ENCODE data around the gene EEIG2. TPM values are rescaled to one million over a fixed set of nuclear protein-coding genes. Genes with fewer than 3 reads are reported as not detected.

Gene EEIG2
- total RNA-seq, 1 experiment from 2014 or later = 16.0 TPM

DNA sequence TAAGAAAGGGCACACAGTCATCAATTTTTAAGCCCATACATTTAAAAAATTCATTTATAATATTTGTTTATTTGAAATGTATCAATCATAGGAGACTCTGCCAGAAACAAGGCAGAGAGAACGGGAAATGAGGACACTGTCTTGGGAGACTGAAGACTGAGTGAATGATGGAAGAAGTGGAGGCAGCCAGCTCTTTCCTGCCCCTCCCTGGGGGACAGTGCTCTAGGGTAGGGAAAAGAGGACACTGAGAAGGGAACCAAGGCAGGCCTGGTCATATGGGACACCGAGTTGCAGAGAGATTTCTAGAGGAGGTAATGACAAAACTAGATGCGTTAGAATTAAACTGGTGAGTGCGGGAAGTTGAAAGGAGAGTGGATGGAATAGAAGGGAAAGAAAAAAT lies 31.6 kb downstream of the EEIG2 start:
- ChIA-PET CTCF (no interaction called here), RAD21 (ENCODE audit: low non-redundant PET in 1 of 2, low total read pairs in 2 of 2, uncharacterized antibody in 2 of 2, unreplicated experiment in 2 of 2) (no interaction called here), POLR2A (no interaction called here)
- Histone ChIP-seq H3K9me2 (ENCODE audit: insufficient read depth) (no peaks in the 10 kb centered on the region), H3K27ac (ENCODE audit: low read depth, low read length) (no peak overlapping the region), H3K27me3 (ENCODE audit: insufficient read depth, low read length) (no peaks in the 10 kb centered on the region), H3K9me3 (ENCODE audit: control insufficient read depth in 1 of 2, insufficient read depth in 1 of 2, low read depth in 1 of 2, low read length in 2 of 2) (no peaks in the 10 kb centered on the region), H2AFZ (ENCODE audit: low read depth, low read length, poor library complexity, severe bottlenecking) (no peak overlapping the region), H3K9ac (ENCODE audit: low read length) (no peak overlapping the region), H4K20me1 (ENCODE audit: insufficient read depth) (no peaks in the 10 kb centered on the region), H3K36me3 (ENCODE audit: control insufficient read depth in 1 of 2, insufficient read depth in 2 of 2, low read length in 2 of 2) (no peaks in the 10 kb centered on the region), H3K4me1 (ENCODE audit: control insufficient read depth in 1 of 2, insufficient read depth in 2 of 2, low read length in 2 of 2) (no peaks in the 10 kb centered on the region), H3K4me2 (ENCODE audit: low read length) (no peak overlapping the region), H3K4me3 (replicated peaks in 1 of 2; ENCODE audit: low read depth in 1 of 2, low read length in 2 of 2) (no peak overlapping the region), H3K79me2 (ENCODE audit: insufficient read depth, low read length) (no peaks in the 10 kb centered on the region)
- intact Hi-C loops (cut with micrococcal nuclease) = no loop called here
- ATAC-seq (no peak), DNase-seq (ENCODE audit: low read depth, low spot score) (no peak)
- TF ChIP-seq EZH2 (IDR thresholded peaks at IDR 0.05) (no peak), MAX (IDR thresholded peaks at IDR 0.05) (no peak), RAD21 (IDR thresholded peaks at IDR 0.05; ENCODE audit: low read depth) (no peak), ZBTB33 (IDR thresholded peaks at IDR 0.05; ENCODE audit: extremely low read depth, insufficient replicate concordance, low read length) (no peak), SIN3A (IDR thresholded peaks at IDR 0.05; ENCODE audit: low read depth) (no peak)
- no TSS peak for BruUV-seq (replicated peaks)

DNA sequence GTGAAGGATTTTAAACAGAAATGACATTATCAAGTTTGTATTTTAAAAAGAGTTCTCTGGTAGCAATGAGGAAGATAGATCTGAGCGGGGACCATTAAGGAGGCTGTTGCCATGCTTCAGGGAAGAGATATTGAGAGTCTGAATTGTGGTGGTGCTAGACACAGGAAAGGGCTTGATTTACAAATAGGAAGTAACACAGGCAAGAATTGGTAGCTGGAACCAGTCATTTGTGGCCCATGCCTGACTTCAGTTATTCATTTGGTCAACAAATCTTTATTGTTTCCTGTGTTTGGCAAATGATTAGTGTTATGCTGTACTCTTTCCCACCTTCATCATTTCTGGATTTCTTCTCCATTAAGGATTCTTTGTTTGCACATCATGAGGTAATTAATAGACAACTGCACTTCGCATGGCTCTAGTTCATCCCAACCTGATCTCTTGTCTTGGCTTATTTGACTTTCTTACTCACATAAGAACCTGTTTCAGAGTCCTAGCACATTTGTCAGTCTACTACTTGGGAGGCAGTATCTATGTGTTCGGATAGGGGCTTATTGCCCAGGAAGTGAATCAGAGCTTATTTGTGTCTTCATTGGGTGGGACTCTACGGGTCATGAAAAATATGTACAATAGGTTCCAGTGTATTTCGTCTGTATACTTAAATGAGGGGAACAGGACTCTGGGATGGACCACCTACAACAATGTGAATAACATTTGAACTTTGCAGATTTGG lies 32.3 kb downstream of the EEIG2 start:
- Histone ChIP-seq H3K4me3 (replicated peaks in 1 of 2; ENCODE audit: low read depth in 1 of 2, low read length in 2 of 2) (no peak overlapping the region), H3K27ac (ENCODE audit: low read depth, low read length) (no peak overlapping the region), H3K9me3 (ENCODE audit: control insufficient read depth in 1 of 2, insufficient read depth in 1 of 2, low read depth in 1 of 2, low read length in 2 of 2) (no peaks in the 10 kb centered on the region), H3K4me1 (ENCODE audit: control insufficient read depth in 1 of 2, insufficient read depth in 2 of 2, low read length in 2 of 2) (no peaks in the 10 kb centered on the region), H3K9me2 (ENCODE audit: insufficient read depth) (no peaks in the 10 kb centered on the region), H4K20me1 (ENCODE audit: insufficient read depth) (no peaks in the 10 kb centered on the region), H2AFZ (ENCODE audit: low read depth, low read length, poor library complexity, severe bottlenecking) (no peak overlapping the region), H3K27me3 (ENCODE audit: insufficient read depth, low read length) (no peaks in the 10 kb centered on the region), H3K36me3 (ENCODE audit: control insufficient read depth in 1 of 2, insufficient read depth in 2 of 2, low read length in 2 of 2) (no peaks in the 10 kb centered on the region), H3K4me2 (ENCODE audit: low read length) (no peak overlapping the region), H3K9ac (ENCODE audit: low read length) (no peak overlapping the region), H3K79me2 (ENCODE audit: insufficient read depth, low read length) (no peaks in the 10 kb centered on the region)
- DNase-seq (ENCODE audit: low read depth, low spot score) (no peak), ATAC-seq (no peak)
- RAD21 ChIA-PET (ENCODE audit: low non-redundant PET in 1 of 2, low total read pairs in 2 of 2, uncharacterized antibody in 2 of 2, unreplicated experiment in 2 of 2) = no interaction called here
- BruUV-seq (replicated peaks) = no TSS peak
- intact Hi-C loops (cut with micrococcal nuclease) = no loop called here
- CTCF ChIA-PET = no interaction called here
- POLR2A ChIA-PET = no interaction called here
- TF ChIP-seq CEBPB (IDR thresholded peaks at IDR 0.05; ENCODE audit: low read depth) (no peak), SRF (IDR thresholded peaks at IDR 0.05; ENCODE audit: low read depth) (no peak), TCF7L2 (IDR thresholded peaks at IDR 0.05; ENCODE audit: borderline replicate concordance, extremely low read depth, insufficient read depth, insufficient read length) (no peak), EZH2phosphoT487 (IDR thresholded peaks at IDR 0.05; ENCODE audit: borderline replicate concordance) (no peak), ELF1 (IDR thresholded peaks at IDR 0.05; ENCODE audit: borderline replicate concordance, low read depth) (no peak), FOSL1 (IDR thresholded peaks at IDR 0.05; ENCODE audit: low read depth) (no peak), EGR1 (IDR thresholded peaks at IDR 0.05; ENCODE audit: low read depth) (no peak), POLR2A (IDR thresholded peaks at IDR 0.05; ENCODE audit: borderline replicate concordance, extremely low read depth, insufficient read depth, insufficient read length) (no peak)
- TF ChIP-seq, protein P1, sequence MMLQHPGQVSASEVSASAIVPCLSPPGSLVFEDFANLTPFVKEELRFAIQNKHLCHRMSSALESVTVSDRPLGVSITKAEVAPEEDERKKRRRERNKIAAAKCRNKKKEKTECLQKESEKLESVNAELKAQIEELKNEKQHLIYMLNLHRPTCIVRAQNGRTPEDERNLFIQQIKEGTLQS (IDR thresholded peaks at IDR 0.05) = no peak
- TF ChIP-seq, protein P2, sequence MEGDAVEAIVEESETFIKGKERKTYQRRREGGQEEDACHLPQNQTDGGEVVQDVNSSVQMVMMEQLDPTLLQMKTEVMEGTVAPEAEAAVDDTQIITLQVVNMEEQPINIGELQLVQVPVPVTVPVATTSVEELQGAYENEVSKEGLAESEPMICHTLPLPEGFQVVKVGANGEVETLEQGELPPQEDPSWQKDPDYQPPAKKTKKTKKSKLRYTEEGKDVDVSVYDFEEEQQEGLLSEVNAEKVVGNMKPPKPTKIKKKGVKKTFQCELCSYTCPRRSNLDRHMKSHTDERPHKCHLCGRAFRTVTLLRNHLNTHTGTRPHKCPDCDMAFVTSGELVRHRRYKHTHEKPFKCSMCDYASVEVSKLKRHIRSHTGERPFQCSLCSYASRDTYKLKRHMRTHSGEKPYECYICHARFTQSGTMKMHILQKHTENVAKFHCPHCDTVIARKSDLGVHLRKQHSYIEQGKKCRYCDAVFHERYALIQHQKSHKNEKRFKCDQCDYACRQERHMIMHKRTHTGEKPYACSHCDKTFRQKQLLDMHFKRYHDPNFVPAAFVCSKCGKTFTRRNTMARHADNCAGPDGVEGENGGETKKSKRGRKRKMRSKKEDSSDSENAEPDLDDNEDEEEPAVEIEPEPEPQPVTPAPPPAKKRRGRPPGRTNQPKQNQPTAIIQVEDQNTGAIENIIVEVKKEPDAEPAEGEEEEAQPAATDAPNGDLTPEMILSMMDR (IDR thresholded peaks at IDR 0.05 in 2 of 3, conservative IDR thresholded peaks at IDR 0.05 in 1 of 3; ENCODE audit: borderline replicate concordance in 1 of 3, insufficient read depth in 1 of 3, low read depth in 2 of 3, low read length in 2 of 3) = no peak
